H1 (cell line): Measurements from ENCODE around the gene TNIK. TPM values are rescaled to one million over a fixed set of nuclear protein-coding genes. Genes with fewer than 3 reads are reported as not detected.

Source experiments
- BRCA1 ChIP-seq: IDR thresholded peaks from 2 replicates; pipeline ENCODE4 v1.6.1; 2012; ENCODE audit warnings: low read depth, low read length, improper control_type of control experiment
- polyA plus RNA-seq, 7 experiments: library from polyadenylated mRNA; depleted of rRNA in 3 of 7; stranded (reverse) in 5 of 7; unstranded in 2 of 7; fragments of >200 nt in 5 of 7; fragments of 200-250 nt in 2 of 7; gene quantifications; 1 replicate in 5 of 7; 2 replicates in 1 of 7; 4 replicates in 1 of 7; pipeline versions ENCODE4 v1.2.1 to v1.2.3, GENCODE V29; 2011 to 2013; ENCODE audit warnings: missing spikeins in 2 of 7, mixed read lengths in 2 of 7
- total RNA-seq: library from RNA; stranded (reverse); fragmentation: NEBNext Ultra II Directional; extraction: Animal tissue kit (Norgen Biotek cat#: 25700); gene quantifications from 2 replicates; pipeline ENCODE4 v1.2.1, GENCODE V29; 2021
- TF ChIP-seq, protein P1 (sequence below): fragments of 300-600 bp; sonication (generic); IDR thresholded peaks from 2 replicates; pipeline ENCODE4 v1.7.1; 2012; ENCODE audit warnings: low read length, moderate library complexity, mild to moderate bottlenecking, inconsistent platforms; ENCODE audit not compliant: insufficient replicate concordance

Gene TNIK
- total and polyA plus RNA-seq, 2 of the 8 experiments (the other 6 are each of a cell fraction or from before 2014, with no cell fraction given) = 7.4 to 42.0 TPM

DNA sequence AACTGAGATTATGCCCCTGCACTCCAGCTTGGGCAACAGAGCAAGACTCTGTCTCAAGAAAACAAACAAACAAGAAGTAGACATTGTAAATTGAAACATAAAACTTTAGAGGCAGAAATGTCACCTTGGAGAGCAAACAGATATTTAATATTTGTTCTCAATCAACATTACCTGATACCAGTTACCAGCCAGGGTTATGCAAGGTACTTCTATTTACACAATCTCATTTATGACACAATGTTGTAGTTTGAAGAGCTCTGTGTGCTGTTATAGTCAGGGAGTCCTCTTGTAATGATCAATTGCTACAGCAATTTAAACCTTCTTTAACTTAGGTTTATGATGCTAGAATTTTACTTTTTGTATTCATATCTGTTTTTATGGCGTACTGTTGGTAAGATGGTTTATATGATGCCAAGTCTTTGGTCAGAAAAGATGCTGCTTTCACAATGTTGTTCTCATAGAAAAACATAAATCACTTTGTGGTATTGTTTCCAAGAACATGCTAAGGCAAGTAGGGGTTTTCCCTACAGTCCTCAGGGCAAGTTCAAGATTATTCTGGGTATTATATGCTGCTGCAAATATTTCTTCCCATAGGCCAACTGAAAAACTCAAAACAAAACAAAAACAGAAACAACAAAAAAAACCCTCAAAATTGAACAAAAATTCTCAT is 173.5 kb downstream of the TNIK start (continued):
- TF ChIP-seq, protein P1, sequence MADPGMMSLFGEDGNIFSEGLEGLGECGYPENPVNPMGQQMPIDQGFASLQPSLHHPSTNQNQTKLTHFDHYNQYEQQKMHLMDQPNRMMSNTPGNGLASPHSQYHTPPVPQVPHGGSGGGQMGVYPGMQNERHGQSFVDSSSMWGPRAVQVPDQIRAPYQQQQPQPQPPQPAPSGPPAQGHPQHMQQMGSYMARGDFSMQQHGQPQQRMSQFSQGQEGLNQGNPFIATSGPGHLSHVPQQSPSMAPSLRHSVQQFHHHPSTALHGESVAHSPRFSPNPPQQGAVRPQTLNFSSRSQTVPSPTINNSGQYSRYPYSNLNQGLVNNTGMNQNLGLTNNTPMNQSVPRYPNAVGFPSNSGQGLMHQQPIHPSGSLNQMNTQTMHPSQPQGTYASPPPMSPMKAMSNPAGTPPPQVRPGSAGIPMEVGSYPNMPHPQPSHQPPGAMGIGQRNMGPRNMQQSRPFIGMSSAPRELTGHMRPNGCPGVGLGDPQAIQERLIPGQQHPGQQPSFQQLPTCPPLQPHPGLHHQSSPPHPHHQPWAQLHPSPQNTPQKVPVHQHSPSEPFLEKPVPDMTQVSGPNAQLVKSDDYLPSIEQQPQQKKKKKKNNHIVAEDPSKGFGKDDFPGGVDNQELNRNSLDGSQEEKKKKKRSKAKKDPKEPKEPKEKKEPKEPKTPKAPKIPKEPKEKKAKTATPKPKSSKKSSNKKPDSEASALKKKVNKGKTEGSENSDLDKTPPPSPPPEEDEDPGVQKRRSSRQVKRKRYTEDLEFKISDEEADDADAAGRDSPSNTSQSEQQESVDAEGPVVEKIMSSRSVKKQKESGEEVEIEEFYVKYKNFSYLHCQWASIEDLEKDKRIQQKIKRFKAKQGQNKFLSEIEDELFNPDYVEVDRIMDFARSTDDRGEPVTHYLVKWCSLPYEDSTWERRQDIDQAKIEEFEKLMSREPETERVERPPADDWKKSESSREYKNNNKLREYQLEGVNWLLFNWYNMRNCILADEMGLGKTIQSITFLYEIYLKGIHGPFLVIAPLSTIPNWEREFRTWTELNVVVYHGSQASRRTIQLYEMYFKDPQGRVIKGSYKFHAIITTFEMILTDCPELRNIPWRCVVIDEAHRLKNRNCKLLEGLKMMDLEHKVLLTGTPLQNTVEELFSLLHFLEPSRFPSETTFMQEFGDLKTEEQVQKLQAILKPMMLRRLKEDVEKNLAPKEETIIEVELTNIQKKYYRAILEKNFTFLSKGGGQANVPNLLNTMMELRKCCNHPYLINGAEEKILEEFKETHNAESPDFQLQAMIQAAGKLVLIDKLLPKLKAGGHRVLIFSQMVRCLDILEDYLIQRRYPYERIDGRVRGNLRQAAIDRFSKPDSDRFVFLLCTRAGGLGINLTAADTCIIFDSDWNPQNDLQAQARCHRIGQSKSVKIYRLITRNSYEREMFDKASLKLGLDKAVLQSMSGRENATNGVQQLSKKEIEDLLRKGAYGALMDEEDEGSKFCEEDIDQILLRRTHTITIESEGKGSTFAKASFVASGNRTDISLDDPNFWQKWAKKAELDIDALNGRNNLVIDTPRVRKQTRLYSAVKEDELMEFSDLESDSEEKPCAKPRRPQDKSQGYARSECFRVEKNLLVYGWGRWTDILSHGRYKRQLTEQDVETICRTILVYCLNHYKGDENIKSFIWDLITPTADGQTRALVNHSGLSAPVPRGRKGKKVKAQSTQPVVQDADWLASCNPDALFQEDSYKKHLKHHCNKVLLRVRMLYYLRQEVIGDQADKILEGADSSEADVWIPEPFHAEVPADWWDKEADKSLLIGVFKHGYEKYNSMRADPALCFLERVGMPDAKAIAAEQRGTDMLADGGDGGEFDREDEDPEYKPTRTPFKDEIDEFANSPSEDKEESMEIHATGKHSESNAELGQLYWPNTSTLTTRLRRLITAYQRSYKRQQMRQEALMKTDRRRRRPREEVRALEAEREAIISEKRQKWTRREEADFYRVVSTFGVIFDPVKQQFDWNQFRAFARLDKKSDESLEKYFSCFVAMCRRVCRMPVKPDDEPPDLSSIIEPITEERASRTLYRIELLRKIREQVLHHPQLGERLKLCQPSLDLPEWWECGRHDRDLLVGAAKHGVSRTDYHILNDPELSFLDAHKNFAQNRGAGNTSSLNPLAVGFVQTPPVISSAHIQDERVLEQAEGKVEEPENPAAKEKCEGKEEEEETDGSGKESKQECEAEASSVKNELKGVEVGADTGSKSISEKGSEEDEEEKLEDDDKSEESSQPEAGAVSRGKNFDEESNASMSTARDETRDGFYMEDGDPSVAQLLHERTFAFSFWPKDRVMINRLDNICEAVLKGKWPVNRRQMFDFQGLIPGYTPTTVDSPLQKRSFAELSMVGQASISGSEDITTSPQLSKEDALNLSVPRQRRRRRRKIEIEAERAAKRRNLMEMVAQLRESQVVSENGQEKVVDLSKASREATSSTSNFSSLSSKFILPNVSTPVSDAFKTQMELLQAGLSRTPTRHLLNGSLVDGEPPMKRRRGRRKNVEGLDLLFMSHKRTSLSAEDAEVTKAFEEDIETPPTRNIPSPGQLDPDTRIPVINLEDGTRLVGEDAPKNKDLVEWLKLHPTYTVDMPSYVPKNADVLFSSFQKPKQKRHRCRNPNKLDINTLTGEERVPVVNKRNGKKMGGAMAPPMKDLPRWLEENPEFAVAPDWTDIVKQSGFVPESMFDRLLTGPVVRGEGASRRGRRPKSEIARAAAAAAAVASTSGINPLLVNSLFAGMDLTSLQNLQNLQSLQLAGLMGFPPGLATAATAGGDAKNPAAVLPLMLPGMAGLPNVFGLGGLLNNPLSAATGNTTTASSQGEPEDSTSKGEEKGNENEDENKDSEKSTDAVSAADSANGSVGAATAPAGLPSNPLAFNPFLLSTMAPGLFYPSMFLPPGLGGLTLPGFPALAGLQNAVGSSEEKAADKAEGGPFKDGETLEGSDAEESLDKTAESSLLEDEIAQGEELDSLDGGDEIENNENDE = no peak
- no peak for TF ChIP-seq BRCA1
- TF ChIP-seq, all 59 proteins: peak for 0
